SIG-M5 (cell line): Measurements from ENCODE around the gene NPNT.

Experiments
- DNase-seq: peaks from one replicate; lab custom pipeline; 2025; lab: John Stamatoyannopoulos, UW

NPNT gene

GRCh38 chr4:105970371-105970770 is 75.1 kb downstream of the NPNT start:
- DNase-seq: no peak

DNA sequence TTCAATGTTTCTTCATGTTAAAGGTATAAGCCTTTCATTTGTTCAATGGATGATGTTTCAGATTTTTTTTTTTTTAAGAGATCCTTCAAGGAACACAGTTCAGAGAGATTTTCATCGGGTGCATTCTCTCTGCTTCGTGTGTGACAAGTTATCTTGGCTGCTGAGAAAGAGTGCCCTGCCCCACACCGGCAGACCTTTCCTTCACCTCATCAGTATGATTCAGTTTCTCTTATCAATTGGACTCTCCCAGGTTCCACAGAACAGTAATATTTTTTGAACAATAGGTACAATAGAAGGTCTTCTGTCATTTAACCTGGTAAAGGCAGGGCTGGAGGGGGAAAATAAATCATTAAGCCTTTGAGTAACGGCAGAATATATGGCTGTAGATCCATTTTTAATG is 75.8 kb downstream of the NPNT start:
- no peak for DNase-seq

- no peak for DNase-seq
Observed at GRCh38 chr4:105972946-105973621, 77.8 kb downstream of the NPNT start.

DNA sequence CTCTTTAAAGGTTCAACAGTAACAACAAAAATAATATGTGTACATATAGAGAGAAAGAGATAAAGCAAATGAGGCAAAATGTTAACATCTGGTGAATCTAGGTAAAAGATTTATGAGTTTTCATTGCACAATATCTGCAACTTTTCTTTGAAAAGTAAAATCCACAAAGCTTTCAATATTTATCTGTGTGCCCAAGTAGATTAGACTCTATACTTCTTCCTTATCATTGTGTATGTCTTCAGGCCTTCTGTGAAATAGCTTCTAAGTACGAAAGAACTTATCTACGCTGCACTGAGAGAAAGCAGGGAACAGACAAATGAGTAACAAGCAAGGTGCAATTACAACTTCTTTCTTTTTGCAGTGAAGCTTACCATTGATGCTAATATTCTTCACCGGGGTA is 81.6 kb downstream of the NPNT start:
- no peak for DNase-seq

- DNase-seq: no peak
Observed at GRCh38 chr4:105978684-105979296, 83.5 kb downstream of the NPNT start.

GRCh38 chr4:105979506-105979905 is 84.2 kb downstream of the NPNT start:
- DNase-seq: no peak

DNA sequence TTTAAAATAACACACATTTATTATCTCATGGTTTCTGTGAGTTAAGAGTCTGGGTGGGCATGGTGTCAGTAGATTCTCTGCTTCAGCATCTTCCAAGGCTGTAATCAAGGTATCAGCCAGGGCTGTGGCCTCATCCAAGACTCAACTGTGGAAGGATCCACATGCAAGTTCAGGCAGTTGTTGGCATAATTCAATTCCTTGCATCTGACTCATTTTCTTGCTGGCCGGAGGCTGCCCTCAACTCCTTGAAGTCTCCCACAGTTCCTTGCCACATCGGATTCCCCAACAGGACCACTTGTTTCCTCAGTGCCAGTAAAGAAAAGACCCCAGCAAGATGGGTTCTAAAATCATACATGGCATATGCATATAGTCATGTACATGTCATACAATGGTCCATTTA is 93.4 kb downstream of the NPNT start:
- no peak for DNase-seq

DNA sequence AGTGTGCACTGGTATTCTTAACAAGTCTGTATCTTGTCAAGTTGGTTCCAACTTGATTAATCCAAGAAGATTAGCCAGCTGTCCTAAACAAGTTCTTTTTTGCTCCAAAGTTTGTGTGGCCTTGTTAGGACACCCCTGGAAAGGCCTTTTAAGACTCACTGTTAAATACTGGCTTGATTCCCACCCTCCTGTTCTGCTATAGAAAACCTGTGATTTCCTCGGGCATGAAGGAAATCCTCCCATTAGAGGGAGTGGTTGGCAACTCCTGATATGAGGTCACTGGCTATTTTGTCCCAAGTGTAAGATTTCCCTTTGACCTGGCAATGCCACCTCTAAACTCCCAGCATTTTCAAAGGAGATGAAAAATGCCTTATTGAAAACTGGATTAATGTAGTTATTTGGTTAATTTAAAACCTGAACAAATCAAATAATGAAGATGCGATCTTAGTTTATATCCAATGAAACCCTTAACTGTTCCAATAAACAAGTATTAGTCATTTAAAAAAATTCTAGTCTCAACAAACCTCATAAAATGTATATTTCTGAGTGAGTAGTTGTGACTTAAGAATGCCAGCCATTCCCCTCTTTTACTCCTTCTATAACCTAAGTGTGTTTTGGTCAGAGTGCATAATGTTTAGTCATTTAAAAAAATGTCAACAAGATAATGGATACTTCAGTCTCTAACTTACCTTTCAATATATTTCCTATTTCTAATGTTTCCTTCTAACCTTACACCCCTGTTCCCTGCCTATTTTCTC is 94.4 kb downstream of the NPNT start:
- no peak for DNase-seq

GRCh38 chr4:105990933-105991332 is 95.7 kb downstream of the NPNT start:
- DNase-seq: no peak

DNA sequence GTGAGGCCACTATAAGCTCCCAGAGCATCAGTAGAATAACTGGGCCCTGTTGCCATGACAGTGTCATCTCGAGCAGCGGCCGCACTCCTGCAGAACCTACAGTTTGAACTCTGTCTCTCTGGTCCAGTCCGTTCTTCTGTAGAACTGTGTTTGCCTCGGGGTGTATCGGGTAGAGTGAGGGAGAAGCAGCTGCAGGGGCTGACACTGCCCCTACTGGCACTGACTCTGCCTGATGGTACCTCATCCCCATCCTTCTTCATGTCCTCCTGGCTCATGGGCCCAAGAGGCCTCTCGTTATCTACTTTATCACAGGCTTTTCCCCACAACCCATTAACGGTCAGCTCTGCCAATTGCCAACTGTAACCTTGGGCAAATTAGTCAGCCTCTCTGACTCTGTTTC is 96.5 kb downstream of the NPNT start:
- no peak for DNase-seq

GRCh38 chr4:105992641-105993305 is 97.5 kb downstream of the NPNT start:
- DNase-seq: no peak

GRCh38 chr4:105994061-105994460 is 98.8 kb downstream of the NPNT start:
- no peak for DNase-seq

- DNase-seq: no peak
Observed at GRCh38 chr4:105994841-105995501, 99.7 kb downstream of the NPNT start.

DNA sequence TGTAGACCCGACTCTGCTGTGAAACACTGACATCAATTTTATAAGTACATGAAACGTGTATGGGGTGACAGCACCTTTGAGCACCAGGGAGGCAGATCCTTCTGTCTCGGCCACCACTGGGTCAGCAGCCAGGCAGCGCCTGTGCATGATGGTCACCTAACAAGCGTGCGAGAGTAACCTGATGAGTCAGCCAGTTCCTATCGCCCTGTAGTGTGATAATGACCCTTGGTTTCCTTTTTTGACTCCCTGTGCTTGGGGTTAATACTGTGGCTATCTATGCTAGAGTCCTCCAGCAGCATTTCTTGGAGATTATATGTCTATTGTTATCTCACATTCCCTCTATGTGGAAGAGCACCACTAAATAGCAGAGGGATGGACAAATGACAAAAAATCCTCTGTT is 101.6 kb downstream of the NPNT start:
- no peak for DNase-seq

DNA sequence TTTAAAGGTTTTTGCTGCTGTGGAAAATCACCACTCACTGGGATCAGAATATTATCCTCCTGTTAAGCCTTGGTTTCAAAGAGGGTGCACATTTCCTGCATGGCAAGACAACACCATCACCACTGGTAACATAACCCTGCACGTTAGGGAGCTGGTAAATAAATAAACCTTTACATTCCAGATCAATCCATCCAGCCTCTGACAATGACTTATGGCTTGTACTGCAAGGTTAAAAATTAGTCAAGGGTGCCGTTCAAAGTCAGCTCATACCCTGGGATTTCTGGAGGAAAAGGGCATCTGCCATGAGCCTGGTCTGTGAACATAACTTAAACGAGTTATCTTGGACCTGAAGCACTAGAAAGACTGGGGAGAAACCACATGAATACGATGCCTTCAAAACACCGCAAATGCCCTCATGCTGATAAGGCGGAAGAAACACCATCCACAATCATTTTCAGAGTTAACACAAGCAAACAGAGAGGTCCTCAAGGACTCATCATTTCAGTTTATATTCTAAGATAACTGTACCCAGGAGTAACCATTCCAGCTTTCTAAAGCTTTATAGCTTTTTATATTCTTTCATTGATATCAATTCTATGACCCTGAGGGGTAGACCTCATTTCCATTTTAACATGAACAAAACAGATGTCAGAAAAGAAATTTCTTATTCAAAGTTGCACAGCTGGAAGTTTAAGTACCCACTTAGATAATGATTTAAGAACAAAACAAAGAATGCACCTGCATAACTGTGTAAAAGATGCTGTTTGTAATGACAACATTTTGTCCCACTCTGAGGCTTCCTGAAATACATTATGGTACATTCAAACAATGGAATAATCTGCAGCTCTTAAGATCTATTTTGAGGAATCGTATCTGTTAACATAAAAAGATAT is 103.1 kb downstream of the NPNT start:
- DNase-seq: no peak

- DNase-seq: no peak
Observed at GRCh38 chr4:106002994-106003393, 107.7 kb downstream of the NPNT start.

GRCh38 chr4:106010761-106011160 is 115.5 kb downstream of the NPNT start:
- no peak for DNase-seq

- DNase-seq: no peak
Observed at GRCh38 chr4:106011387-106011786, 116.1 kb downstream of the NPNT start.

- no peak for DNase-seq
Observed at GRCh38 chr4:106017975-106018374, 122.7 kb downstream of the NPNT start.

- DNase-seq: no peak
Observed at GRCh38 chr4:106019771-106020170, 124.5 kb downstream of the NPNT start.
